NCI-H774 (cell line): ENCODE measurements around the gene ABHD17B.

Experiments
- DNase-seq: peaks from one replicate; lab custom pipeline; 2025; lab: John Stamatoyannopoulos, UW

ABHD17B gene

GRCh38 chr9:71819115-71819739 is 91.8 kb downstream of the ABHD17B start:
- no peak for DNase-seq

- DNase-seq, result no peak
These were observed 94.0 kb downstream of the ABHD17B start for GRCh38 chr9:71816916-71817451.
